Body of pancreas (tissue), 4 donors: ENCODE measurements around the gene PTPRN2. TPM values are rescaled to one million over a fixed set of nuclear protein-coding genes. Genes with fewer than 3 reads are reported as not detected.
"Not testable (repeated sequence)": the region's sequence is repeated elsewhere in the genome, so short reads cannot be mapped to it uniquely, and the experiment has no call there.

ENCODE experiments used
- ATAC-seq: fragments of 150-250 bp; one replicate; pipeline ENCODE4 v1.9.1; 2016
- DNase-seq, 4 donors: peaks; one replicate each; pipeline ENCODE4 v3.0.0-alpha.2; 2019
- H3K27ac ChIP-seq, 4 donors: fragments of 200-600 bp; sonication (generic); 1 replicate in 3 of 4; 2 replicates in 1 of 4; pipeline versions ENCODE4 v1.5.1 to v1.6.1; 2016 to 2019; ENCODE audit warnings: mild to moderate bottlenecking in 1 of 4, mixed read lengths in 1 of 4, moderate library complexity in 1 of 4
- H3K27me3 ChIP-seq, 2 donors: fragments of 200-600 bp; sonication (generic); one replicate each; pipeline ENCODE4 v1.6.0; 2016; ENCODE audit warnings: mild to moderate bottlenecking in 1 of 2
- H3K36me3 ChIP-seq, 2 donors: fragments of 200-600 bp; sonication (generic); replicated peaks in 1 of 2; 2 replicates each; pipeline ENCODE4 v1.5.1; 2016; ENCODE audit warnings: low read depth in 2 of 2; ENCODE audit not compliant: insufficient read depth in 1 of 2
- H3K4me1 ChIP-seq: fragments of 200-600 bp; sonication (generic); one replicate; pipeline ENCODE4 v1.6.0; 2016
- H3K4me3 ChIP-seq, 2 donors: fragments of 200-600 bp; sonication (generic); 1 replicate in 1 of 2; 2 replicates in 1 of 2; pipeline ENCODE4 v1.5.1; 2016 to 2019
- H3K9me3 ChIP-seq, 3 donors: fragments of 200-600 bp; sonication (generic); 1 replicate in 2 of 3; 2 replicates in 1 of 3; pipeline ENCODE4 v1.5.1; 2016
- POLR2A ChIP-seq, 3 donors: fragments of 450-650 bp; IDR thresholded peaks; one replicate each; pipeline ENCODE4 v1.6.1; 2016; ENCODE audit warnings: antibody characterized with exemption in 3 of 3, mild to moderate bottlenecking in 2 of 3
- WGBS, 2 donors: methylation state at CpG; one replicate each; pipeline ENCODE4 v1.1.5; 2017; 5-methylcytosine and 5-hydroxymethylcytosine counted together
- intact Hi-C: fragments of 100-400 bp; cut with DNase I; formaldehyde crosslinking; loops from one replicate; pipeline ENCODE4 v1.15.1; 2023
- total RNA-seq, 2 donors: library from RNA; depleted of rRNA; stranded (reverse); fragments of >200 nt; gene quantifications; one replicate each; pipeline ENCODE4 v1.1.0, GENCODE V29; 2016
- TF ChIP-seq, protein P1 (sequence below), 7 experiments: fragments of 450-650 bp in 4 of 7; fragments of 200-600 bp in 3 of 7; sonication (generic) in 3 of 7; IDR thresholded peaks; one replicate each; pipeline ENCODE4 v1.5.1; 2016 to 2019; ENCODE audit warnings: antibody characterized with exemption in 7 of 7

The PTPRN2 gene
- total RNA-seq, 2 donors from 2014 or later, result 31.6 to 76.1 TPM

DNA sequence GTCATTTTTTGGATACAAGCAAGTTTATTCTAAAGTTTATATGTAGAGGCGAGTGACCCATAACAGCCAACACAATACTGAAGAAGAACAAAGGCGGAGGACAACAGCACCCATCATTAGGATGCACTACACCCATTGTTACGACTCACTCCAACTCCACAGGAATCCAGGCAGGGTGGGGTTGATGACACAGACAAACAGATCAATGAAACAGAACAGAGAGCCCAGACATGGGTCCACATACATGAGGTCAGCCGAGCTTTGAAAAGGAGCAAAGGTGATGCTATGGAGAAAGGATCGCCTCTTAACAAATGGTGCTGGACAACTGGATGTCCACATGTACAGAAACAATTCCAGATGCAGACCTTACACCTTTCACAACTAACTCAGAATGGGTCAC, 426.4 kb downstream of the PTPRN2 start:
- TF ChIP-seq, protein P1, sequence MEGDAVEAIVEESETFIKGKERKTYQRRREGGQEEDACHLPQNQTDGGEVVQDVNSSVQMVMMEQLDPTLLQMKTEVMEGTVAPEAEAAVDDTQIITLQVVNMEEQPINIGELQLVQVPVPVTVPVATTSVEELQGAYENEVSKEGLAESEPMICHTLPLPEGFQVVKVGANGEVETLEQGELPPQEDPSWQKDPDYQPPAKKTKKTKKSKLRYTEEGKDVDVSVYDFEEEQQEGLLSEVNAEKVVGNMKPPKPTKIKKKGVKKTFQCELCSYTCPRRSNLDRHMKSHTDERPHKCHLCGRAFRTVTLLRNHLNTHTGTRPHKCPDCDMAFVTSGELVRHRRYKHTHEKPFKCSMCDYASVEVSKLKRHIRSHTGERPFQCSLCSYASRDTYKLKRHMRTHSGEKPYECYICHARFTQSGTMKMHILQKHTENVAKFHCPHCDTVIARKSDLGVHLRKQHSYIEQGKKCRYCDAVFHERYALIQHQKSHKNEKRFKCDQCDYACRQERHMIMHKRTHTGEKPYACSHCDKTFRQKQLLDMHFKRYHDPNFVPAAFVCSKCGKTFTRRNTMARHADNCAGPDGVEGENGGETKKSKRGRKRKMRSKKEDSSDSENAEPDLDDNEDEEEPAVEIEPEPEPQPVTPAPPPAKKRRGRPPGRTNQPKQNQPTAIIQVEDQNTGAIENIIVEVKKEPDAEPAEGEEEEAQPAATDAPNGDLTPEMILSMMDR (IDR thresholded peaks at IDR 0.05), result no peak
- TF ChIP-seq POLR2A (IDR thresholded peaks at IDR 0.05), result no peak
- intact Hi-C loops, result no loop called here
- Histone ChIP-seq H3K36me3 (no peaks in the 10 kb centered on the region), H3K4me3 (no peak overlapping the region), H3K9me3 (no peaks in the 10 kb centered on the region), H3K4me1 (no peaks in the 10 kb centered on the region), H3K27ac (no peak overlapping the region), H3K27me3 (no peaks in the 10 kb centered on the region)
- no peak for DNase-seq
- WGBS, 2 donors, result 85 to 86% methylated on average over 5 of the region's 5 CpGs
- ATAC-seq, result no peak

DNA sequence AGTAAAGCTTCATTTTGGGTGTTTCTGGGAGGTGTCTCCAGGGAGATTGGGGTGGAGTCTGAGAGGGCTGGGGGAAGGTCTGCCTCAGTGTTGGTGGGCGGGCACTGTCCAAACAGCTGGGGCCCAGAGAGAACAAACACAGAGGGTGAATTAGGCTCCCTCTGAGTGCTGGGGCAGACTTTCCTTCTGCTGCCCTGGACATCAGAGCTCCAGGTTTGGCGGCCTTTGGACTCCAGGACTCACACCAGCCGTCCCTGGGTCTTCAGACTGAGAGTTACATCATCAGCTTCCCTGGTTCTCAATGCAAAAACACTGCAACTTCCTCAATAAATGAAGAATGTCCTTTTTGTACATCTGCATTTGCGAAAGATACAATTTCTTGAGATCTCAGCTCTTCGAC, 427.4 kb downstream of the PTPRN2 start:
- 74 to 82% methylated on average over 5 of the region's 5 CpGs for WGBS, 2 donors
- no peaks in the 10 kb centered on the region for H3K9me3 ChIP-seq
- intact Hi-C loops, result no loop called here
- no peak for ATAC-seq
- no peak overlapping the region for H3K27ac ChIP-seq
- no peak overlapping the region for H3K4me3 ChIP-seq
- no peak for TF ChIP-seq POLR2A (IDR thresholded peaks at IDR 0.05)
- TF ChIP-seq, protein P1 (IDR thresholded peaks at IDR 0.05), result no peak
- no peaks in the 10 kb centered on the region for H3K4me1 ChIP-seq
- no peaks in the 10 kb centered on the region for H3K27me3 ChIP-seq
- DNase-seq, result no peak
- H3K36me3 ChIP-seq, result no peaks in the 10 kb centered on the region

DNA sequence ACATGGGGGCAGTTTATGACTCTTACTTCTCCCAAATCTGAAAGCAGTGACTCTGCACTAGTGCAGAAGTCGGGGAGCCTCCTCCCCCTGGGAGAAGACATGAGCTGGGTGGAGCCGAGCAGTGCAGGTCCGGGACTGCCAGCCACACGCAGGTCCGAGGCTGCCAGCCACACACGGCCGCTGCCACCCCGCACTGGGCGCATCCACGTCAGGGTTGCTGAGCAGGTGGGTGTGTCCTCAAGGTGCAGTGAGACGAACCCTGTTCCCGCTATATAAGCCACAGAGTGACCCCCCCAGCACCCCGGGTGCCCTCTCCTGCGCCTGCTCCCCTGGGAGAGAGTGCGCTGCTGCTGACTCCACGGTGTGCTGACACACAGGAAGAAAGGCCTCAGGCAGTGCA, 430.2 kb downstream of the PTPRN2 start:
- 87 to 90% methylated on average over 5 to 16 of the region's 16 CpGs for WGBS, 2 donors
- no peak for DNase-seq
- Histone ChIP-seq H3K4me3 (no peak overlapping the region), H3K36me3 (no peaks in the 10 kb centered on the region), H3K27me3 (no peaks in the 10 kb centered on the region), H3K9me3 (no peaks in the 10 kb centered on the region), H3K4me1 (no peaks in the 10 kb centered on the region), H3K27ac (no peak overlapping the region)
- intact Hi-C loops, result no loop called here
- no peak for ATAC-seq
- TF ChIP-seq, protein P1 (IDR thresholded peaks at IDR 0.05), result no peak
- no peak for TF ChIP-seq POLR2A (IDR thresholded peaks at IDR 0.05)

DNA sequence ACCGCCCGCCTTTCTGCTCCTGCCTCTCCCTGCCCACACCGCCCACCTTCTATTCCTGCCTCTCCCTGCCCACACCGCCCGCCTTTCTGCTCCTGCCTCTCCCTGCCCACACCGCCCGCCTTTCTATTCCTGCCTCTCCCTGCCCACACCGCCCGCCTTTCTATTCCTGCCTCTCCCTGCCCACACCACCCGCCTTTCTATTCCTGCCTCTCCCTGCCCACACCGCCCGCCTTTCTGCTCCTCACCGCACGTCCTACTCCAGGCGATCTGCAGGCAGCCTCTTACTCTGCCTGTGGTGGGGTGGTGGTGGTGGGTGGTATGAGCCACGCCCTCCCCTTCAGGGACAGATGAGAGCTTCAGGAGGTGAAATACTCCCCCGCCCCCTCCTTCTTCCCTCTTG, 436.4 kb downstream of the PTPRN2 start:
- not testable (repeated sequence) for ATAC-seq

DNA sequence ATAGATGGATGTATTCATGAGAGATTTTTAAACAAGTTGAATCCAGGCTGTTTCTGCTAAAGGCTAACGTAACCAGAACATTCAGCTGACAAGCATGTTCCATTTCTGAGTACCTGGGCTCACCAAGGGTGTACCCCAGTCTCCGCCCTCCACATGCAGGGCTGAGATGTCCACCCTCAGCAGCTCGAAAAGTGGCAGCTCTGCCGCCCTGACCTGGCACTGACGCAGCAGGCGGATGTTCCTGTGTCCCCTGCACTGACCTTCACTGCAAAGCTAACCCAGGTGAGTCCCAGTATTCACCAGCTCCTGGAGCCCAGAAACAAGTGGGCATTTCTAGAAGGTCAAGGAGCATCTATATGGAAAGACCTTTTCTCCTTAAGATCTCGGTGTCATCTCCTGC, 437.4 kb downstream of the PTPRN2 start:
- no peak overlapping the region for H3K27ac ChIP-seq
- no peak for ATAC-seq
- no peaks in the 10 kb centered on the region for H3K4me1 ChIP-seq
- H3K36me3 ChIP-seq, result no peaks in the 10 kb centered on the region
- TF ChIP-seq, protein P1 (IDR thresholded peaks at IDR 0.05), result no peak
- TF ChIP-seq POLR2A (IDR thresholded peaks at IDR 0.05), result no peak
- WGBS, 2 donors, result 83 to 88% methylated on average over 5 to 7 of the region's 7 CpGs
- no peak for DNase-seq
- no peak overlapping the region for H3K4me3 ChIP-seq
- H3K27me3 ChIP-seq, result no peaks in the 10 kb centered on the region
- no peaks in the 10 kb centered on the region for H3K9me3 ChIP-seq
- intact Hi-C loops, result no loop called here

More for the DNA sequence above, 436.4 kb downstream of the PTPRN2 start:
- H3K27ac ChIP-seq, H3K4me3 ChIP-seq, H3K27me3 ChIP-seq, H3K9me3 ChIP-seq, H3K4me1 ChIP-seq, H3K36me3 ChIP-seq, intact Hi-C loops: not testable (repeated sequence)
- WGBS, 2 donors, result 65 to 66% methylated on average over 13 to 16 of the region's 17 CpGs
- DNase-seq, result peak in 2 of 4 donors; percentile 59

DNA sequence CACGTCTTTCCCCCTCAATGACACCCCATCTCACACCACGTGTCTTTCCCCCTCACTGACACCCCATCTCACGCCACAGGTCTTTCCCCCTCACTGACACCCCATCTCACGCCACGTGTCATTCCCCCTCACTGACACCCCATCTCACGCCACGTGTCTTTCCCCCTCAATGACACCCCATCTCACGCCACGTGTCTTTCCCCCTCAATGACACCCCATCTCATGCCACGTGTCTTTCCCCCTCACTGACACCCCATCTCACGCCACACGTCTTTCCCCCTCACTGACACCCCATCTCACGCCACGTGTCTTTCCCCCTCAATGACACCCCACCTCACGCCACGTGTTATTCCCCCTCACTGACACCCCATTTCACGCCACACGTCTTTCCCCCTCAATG, 440.2 kb downstream of the PTPRN2 start:
- H3K9me3 ChIP-seq, H3K4me1 ChIP-seq, H3K27me3 ChIP-seq, ATAC-seq, intact Hi-C loops, H3K4me3 ChIP-seq, H3K27ac ChIP-seq, H3K36me3 ChIP-seq, DNase-seq: not testable (repeated sequence)
- 90% methylated on average over 18 of the region's 18 CpGs; no CpG with 5 or more reads in 1 of the 2 donors for WGBS, 2 donors
